ENCODE data around the gene ATP6V1C2. TPM values are rescaled to one million over a fixed set of nuclear protein-coding genes. Genes with fewer than 3 reads are reported as not detected.

The ATP6V1C2 gene
- total RNA-seq, 1 donor from 2014 or later = 3.3 TPM

DNA sequence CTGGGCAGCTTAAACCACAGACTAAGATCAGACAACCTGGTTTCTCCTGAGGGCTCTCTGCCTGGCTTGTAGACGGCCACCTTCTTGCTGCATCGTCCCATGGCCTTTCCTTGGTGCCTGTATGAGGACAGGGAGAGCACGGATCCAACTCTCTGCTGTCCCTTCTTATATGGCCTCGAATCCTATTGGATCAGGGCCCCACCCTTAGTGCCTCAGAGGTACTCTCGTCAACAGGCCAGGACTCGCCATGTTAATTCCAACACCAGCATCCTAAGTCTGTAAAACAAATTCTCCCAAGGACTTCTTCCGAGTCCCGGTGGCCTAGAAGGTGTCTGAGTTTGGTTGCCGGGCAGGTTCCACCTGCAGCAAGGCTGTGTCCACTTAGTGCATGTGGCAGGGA lies 40.2 kb downstream of the ATP6V1C2 start:
- H3K36me3 Mint-ChIP-seq (ENCODE audit: low read depth) = no peaks in the 10 kb centered on the region
- no peaks in the 10 kb centered on the region for H3K27me3 Mint-ChIP-seq
- POLR2A ChIA-PET = no interaction called here
- TF ChIP-seq, protein P1, sequence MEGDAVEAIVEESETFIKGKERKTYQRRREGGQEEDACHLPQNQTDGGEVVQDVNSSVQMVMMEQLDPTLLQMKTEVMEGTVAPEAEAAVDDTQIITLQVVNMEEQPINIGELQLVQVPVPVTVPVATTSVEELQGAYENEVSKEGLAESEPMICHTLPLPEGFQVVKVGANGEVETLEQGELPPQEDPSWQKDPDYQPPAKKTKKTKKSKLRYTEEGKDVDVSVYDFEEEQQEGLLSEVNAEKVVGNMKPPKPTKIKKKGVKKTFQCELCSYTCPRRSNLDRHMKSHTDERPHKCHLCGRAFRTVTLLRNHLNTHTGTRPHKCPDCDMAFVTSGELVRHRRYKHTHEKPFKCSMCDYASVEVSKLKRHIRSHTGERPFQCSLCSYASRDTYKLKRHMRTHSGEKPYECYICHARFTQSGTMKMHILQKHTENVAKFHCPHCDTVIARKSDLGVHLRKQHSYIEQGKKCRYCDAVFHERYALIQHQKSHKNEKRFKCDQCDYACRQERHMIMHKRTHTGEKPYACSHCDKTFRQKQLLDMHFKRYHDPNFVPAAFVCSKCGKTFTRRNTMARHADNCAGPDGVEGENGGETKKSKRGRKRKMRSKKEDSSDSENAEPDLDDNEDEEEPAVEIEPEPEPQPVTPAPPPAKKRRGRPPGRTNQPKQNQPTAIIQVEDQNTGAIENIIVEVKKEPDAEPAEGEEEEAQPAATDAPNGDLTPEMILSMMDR (IDR thresholded peaks at IDR 0.05) = no peak
- H3K4me1 Mint-ChIP-seq = peaks cover 12% of the 10 kb centered on the region
- CTCF ChIA-PET = no interaction called here
- ATAC-seq (ENCODE audit: low read depth) = no peak
- no peak overlapping the region for H3K4me3 Mint-ChIP-seq
- intact Hi-C loops (cut with micrococcal nuclease) = no loop called here
- H3K27ac Mint-ChIP-seq = no peak overlapping the region
- no peak for DNase-seq
- H3K9me3 Mint-ChIP-seq = no peaks in the 10 kb centered on the region

DNA sequence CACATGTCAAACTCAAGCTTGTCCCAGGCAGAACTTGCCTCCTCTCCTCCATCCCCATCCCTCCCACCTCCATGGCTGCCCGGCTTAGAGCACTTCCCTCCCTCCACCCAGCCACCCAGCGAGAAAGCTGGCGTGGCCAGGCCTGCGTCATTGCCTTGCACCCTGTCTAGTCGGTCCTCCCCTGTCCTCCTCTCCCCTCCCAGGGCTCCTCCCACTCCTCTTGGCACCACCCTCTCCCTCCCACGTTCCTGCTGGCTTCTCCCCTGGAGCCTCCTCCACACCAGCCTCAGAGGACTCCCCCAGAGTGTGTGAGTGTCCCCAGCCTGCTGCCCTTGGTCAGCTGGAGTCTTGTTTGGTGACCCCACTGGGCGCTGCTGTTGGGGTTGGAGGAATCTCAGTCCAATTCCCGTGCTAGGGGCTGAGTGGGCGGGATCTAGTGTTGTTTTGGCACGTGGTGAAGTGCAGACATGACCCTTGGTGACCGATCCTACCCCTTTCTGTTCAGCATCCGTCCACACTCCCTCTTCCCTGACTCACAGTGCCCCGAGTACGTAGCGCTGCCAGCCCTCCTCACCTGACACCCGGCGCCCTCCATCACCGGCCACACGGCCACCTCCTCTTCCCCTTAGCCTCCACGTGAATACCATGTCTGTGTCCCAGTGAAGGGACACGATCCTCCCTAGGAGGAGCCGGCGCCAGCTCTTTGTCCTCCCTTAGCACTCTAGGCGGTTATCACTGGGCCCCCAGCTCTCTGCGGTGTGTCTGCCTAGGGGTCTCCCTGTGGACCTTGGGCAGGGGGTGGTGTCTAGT lies 41.4 kb downstream of the ATP6V1C2 start:
- CTCF ChIA-PET = no interaction called here
- peaks cover 12% of the 10 kb centered on the region for H3K4me1 Mint-ChIP-seq
- no peak for ATAC-seq (ENCODE audit: low read depth)

DNA sequence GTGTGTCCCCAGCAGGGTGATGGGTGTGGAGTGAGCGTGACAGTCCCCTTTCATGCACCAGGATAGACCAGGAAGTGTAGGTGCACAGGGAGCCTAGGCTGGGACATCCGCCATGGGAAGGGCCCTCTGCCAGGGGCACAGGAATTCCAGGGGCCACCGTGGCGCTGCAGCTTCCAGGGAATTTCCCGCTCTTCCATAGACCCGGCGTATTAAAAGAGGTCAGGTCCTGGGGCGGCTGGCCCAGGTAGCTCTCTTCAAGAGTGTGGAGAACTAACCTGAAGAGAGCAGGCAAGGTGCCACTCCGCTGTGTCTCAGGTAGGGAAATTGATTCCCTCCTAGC lies 42.0 kb downstream of the ATP6V1C2 start:
- ChIA-PET CTCF (no interaction called here), POLR2A (no interaction called here)
- intact Hi-C loops (cut with micrococcal nuclease) = no loop called here
- TF ChIP-seq, protein P1 (IDR thresholded peaks at IDR 0.05) = no peak
- Mint-ChIP-seq H3K4me3 (no peak overlapping the region), H3K4me1 (peaks cover 12% of the 10 kb centered on the region), H3K27ac (no peak overlapping the region), H3K27me3 (no peaks in the 10 kb centered on the region), H3K36me3 (ENCODE audit: low read depth) (no peaks in the 10 kb centered on the region), H3K9me3 (no peaks in the 10 kb centered on the region)
- no peak for DNase-seq
- ATAC-seq (ENCODE audit: low read depth) = no peak

More for the DNA sequence above, 41.4 kb downstream of the ATP6V1C2 start:
- H3K4me3 Mint-ChIP-seq = no peak overlapping the region
- POLR2A ChIA-PET = no interaction called here
- no peak overlapping the region for H3K27ac Mint-ChIP-seq
- TF ChIP-seq, protein P1 (IDR thresholded peaks at IDR 0.05) = no peak
- H3K36me3 Mint-ChIP-seq (ENCODE audit: low read depth) = no peaks in the 10 kb centered on the region
- H3K27me3 Mint-ChIP-seq = no peaks in the 10 kb centered on the region
- no peak for DNase-seq
- no peaks in the 10 kb centered on the region for H3K9me3 Mint-ChIP-seq
- intact Hi-C loops (cut with micrococcal nuclease) = no loop called here

DNA sequence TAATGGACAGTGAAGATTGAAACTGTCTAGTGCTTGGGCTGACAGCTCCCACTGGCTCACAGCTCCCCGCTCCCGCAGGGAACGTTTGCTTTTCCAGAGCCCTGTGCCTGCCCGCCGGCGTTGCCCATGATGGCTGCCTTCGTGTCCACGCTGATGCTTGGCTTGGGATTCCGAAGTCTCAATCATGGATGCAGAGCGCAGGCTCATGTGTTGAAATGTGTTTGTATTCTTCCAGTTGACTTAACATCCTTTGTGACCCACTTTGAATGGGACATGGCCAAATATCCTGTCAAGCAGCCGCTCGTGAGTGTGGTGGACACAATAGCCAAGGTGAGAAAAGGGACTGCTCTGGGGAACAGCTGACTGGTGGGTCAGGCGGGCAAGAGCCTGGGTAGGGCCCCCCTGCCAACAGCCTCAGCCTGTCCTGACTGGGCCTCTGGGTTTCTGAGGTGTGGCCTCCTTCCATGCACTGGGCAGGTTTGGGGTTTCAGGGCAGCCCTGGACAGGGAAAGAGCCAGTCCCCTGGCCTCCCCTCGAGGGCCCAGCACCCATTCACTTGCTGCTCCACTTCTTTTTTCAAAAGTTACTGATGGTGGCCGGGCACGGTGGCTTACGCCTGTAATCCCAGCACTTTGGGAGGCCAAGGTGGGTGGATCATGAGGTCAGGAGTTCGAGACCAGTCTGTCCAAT lies 42.8 kb downstream of the ATP6V1C2 start:
- intact Hi-C loops (cut with micrococcal nuclease) = no loop called here
- Mint-ChIP-seq H3K27me3 (no peaks in the 10 kb centered on the region), H3K4me3 (no peak overlapping the region), H3K9me3 (no peaks in the 10 kb centered on the region), H3K27ac (no peak overlapping the region), H3K4me1 (peaks cover 12% of the 10 kb centered on the region), H3K36me3 (ENCODE audit: low read depth) (no peaks in the 10 kb centered on the region)
- POLR2A ChIA-PET = no interaction called here
- TF ChIP-seq, protein P1 (IDR thresholded peaks at IDR 0.05) = no peak
- CTCF ChIA-PET = no interaction called here
- ATAC-seq (ENCODE audit: low read depth) (no peak), DNase-seq (no peak)

DNA sequence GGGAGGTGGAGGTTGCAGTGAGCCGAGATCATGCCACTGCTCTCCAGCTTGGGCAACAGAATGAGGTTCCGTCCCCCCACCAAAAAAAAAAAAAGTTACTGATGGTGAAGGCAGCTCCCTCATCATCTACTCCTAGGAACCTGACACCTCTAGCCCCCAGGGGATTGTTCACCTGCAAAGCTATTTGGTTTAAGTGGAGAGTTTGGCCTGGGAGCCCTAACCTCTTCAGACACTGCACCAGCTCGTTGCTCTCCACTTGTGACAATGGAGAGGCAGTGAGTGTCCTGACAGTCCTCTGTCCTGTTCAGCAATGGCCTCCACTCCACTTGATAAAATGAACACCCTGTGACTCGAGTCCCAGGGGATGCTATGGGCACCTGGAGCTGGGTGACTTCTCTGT lies 43.5 kb downstream of the ATP6V1C2 start:
- Mint-ChIP-seq H3K36me3 (ENCODE audit: low read depth) (no peaks in the 10 kb centered on the region), H3K4me1 (peaks cover 12% of the 10 kb centered on the region), H3K9me3 (no peaks in the 10 kb centered on the region), H3K4me3 (no peak overlapping the region), H3K27me3 (no peaks in the 10 kb centered on the region), H3K27ac (no peak overlapping the region)
- intact Hi-C loops (cut with micrococcal nuclease) = no loop called here
- ATAC-seq (ENCODE audit: low read depth) (no peak), DNase-seq (no peak)
- ChIA-PET CTCF (interaction anchor here (0.7 to 0.8 kb wide), 2 partner anchors 65 to 71 kb away, joined by 3 to 4 read pairs; no protein-coding TSS in a partner anchor), POLR2A (no interaction called here)
- TF ChIP-seq, protein P1 (IDR thresholded peaks at IDR 0.05) = no peak

Measured in activated B cell treated with CpG ODN at 0.5 μM for 24 hours (primary cell).